ENCODE results near the gene ADORA1.

- TF ChIP-seq CTCF (IDR thresholded peaks at IDR 0.05; ENCODE audit: insufficient read depth, low read length, poor library complexity, severe bottlenecking): no peak
- TF ChIP-seq EZH2phosphoT487 (conservative IDR thresholded peaks at IDR 0.05; ENCODE audit: low read length): no peak
Measured at GRCh38 chr1:203144661-203145060, 17.1 kb downstream of the ADORA1 start.

Data from SU-DHL-6 (cell line).